Nephron (organoid): ENCODE results near the gene ACVR1B.
A peak's percentile ranks its signal among the peaks of the same experiment; 100 is the strongest.

ENCODE experiments used
- H3K27ac Mint-ChIP-seq, 3 experiments: 2 replicates each; pipeline ENCODE4 v1.8.0; 2020; ENCODE audit warnings: mixed read lengths in 3 of 3, mild to moderate bottlenecking in 2 of 3, moderate library complexity in 1 of 3
- H3K27me3 Mint-ChIP-seq: 2 replicates; pipeline ENCODE4 v1.8.0; 2021; ENCODE audit warnings: low read depth, mild to moderate bottlenecking, moderate library complexity, mixed read lengths
- H3K36me3 Mint-ChIP-seq: 2 replicates; pipeline ENCODE4 v1.8.0; 2020; ENCODE audit warnings: low read depth, mixed read lengths
- H3K4me1 Mint-ChIP-seq: 2 replicates; pipeline ENCODE4 v1.8.0; 2020; ENCODE audit warnings: mixed read lengths
- H3K4me3 Mint-ChIP-seq, 3 experiments: 2 replicates each; pipeline ENCODE4 v1.8.0; 2020; ENCODE audit warnings: mild to moderate bottlenecking in 3 of 3, mixed read lengths in 3 of 3, moderate library complexity in 2 of 3
- H3K9me3 Mint-ChIP-seq: 2 replicates; pipeline ENCODE4 v1.8.0; 2020; ENCODE audit warnings: mixed read lengths
- TF ChIP-seq, protein P1 (sequence below), 3 experiments: fragments of 200-600 bp; sonication (generic); IDR thresholded peaks; one replicate each; pipeline ENCODE4 v1.5.0; 2021; ENCODE audit warnings: antibody characterized with exemption in 3 of 3; ENCODE audit not compliant: unreplicated experiment in 3 of 3

Gene ACVR1B

DNA sequence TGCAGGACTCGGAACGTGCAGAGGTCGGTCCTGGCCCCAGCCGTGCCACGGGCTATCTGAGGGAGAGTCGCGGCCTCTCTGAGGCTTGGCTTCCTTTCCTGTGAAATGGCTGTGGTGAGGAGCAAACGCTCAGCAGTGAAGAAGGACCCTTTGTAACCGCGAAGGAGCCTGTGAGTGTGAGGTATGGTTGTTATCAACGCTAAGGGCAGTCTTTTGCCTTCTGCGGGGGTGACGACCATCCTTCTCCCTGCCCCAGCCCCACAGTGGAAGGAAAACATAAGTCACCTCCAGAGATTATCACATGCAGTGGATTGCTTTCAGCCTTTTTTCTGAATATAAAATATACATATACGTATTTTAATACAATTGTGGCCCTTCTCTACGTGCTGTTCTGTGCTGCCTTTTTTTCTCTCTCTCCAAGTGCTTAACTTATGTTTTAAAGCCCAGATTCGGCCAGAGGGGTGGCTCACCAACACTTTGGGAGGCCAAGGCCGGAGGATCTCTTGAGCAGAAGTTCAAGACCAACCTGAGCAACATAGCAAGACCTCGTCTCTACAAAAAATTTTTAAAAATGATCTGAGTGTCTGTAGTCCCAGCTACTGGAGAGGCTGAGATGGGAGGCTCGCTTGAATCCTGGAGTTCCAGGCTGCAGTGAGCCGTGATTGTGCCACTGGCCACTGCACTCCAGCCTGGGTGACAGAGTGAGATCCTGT, 72.6 kb downstream of the ACVR1B start:
- H3K9me3 Mint-ChIP-seq: peaks cover 3% of the 10 kb centered on the region
- no peaks in the 10 kb centered on the region for H3K36me3 Mint-ChIP-seq
- no peak overlapping the region for H3K27ac Mint-ChIP-seq
- peaks cover 33% of the 10 kb centered on the region for H3K4me1 Mint-ChIP-seq
- H3K4me3 Mint-ChIP-seq: peak overlapping the region; percentile 75 to 81 (median 81)
- TF ChIP-seq, protein P1, sequence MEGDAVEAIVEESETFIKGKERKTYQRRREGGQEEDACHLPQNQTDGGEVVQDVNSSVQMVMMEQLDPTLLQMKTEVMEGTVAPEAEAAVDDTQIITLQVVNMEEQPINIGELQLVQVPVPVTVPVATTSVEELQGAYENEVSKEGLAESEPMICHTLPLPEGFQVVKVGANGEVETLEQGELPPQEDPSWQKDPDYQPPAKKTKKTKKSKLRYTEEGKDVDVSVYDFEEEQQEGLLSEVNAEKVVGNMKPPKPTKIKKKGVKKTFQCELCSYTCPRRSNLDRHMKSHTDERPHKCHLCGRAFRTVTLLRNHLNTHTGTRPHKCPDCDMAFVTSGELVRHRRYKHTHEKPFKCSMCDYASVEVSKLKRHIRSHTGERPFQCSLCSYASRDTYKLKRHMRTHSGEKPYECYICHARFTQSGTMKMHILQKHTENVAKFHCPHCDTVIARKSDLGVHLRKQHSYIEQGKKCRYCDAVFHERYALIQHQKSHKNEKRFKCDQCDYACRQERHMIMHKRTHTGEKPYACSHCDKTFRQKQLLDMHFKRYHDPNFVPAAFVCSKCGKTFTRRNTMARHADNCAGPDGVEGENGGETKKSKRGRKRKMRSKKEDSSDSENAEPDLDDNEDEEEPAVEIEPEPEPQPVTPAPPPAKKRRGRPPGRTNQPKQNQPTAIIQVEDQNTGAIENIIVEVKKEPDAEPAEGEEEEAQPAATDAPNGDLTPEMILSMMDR (IDR thresholded peaks at IDR 0.05; ENCODE audit: unreplicated experiment in 3 of 3): peak in 2 of 3 experiments; percentile 25 to 50
- peaks cover 22% of the 10 kb centered on the region for H3K27me3 Mint-ChIP-seq

DNA sequence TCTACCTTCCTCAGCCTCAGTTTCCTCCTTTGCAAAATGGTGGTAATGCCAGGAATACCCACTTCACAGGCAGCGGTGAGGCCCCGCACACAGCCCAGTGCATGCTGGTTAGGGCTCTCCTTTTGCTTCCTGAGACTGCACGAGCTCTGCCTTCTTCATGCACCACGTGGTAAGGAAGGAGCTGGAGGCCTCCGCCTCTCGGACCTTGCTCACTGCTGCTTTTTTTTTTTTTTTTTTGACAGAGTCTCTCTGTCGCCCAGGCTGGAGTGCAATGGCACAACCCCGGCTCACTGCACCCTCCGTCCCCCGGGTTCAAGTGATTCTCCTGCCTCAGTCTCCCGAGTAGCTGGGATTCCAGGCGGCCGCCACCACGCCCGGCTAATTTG, 73.3 kb downstream of the ACVR1B start:
- no peaks in the 10 kb centered on the region for H3K36me3 Mint-ChIP-seq
- TF ChIP-seq, protein P1 (IDR thresholded peaks at IDR 0.05; ENCODE audit: unreplicated experiment in 3 of 3): no peak
- H3K4me1 Mint-ChIP-seq: peaks cover 36% of the 10 kb centered on the region
- H3K4me3 Mint-ChIP-seq: peak overlapping the region; percentile 72 to 83 (median 75)
- peak overlapping the region in 1 of 3 experiments; percentile 49 for H3K27ac Mint-ChIP-seq
- H3K27me3 Mint-ChIP-seq: peaks cover 25% of the 10 kb centered on the region
- peaks cover 3% of the 10 kb centered on the region for H3K9me3 Mint-ChIP-seq

DNA sequence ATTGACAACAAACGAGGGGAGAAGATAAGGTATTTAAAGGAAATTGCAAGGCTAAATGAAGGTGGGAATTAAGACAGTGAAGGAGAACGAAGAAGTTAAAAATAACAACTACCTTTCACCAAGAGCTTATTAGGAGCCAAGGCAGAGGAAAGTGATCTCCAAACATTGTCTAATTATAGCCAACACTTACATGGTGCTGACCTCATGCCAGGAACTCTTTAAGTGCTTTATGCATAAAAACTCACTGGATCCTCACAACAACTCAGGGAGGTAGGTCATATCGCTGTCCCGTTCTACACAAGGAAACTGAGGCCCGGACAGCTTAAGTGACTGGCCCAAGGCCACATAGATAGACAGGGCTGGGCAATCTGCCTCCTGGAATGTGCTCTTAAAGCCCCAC, 74.8 kb downstream of the ACVR1B start:
- Mint-ChIP-seq H3K4me1 (peaks cover 28% of the 10 kb centered on the region), H3K36me3 (no peaks in the 10 kb centered on the region), H3K9me3 (peaks cover 3% of the 10 kb centered on the region), H3K27me3 (peaks cover 25% of the 10 kb centered on the region), H3K4me3 (no peak overlapping the region), H3K27ac (peak overlapping the region in 1 of 3 experiments; percentile 82)
- TF ChIP-seq, protein P1 (IDR thresholded peaks at IDR 0.05; ENCODE audit: unreplicated experiment in 3 of 3): no peak

DNA sequence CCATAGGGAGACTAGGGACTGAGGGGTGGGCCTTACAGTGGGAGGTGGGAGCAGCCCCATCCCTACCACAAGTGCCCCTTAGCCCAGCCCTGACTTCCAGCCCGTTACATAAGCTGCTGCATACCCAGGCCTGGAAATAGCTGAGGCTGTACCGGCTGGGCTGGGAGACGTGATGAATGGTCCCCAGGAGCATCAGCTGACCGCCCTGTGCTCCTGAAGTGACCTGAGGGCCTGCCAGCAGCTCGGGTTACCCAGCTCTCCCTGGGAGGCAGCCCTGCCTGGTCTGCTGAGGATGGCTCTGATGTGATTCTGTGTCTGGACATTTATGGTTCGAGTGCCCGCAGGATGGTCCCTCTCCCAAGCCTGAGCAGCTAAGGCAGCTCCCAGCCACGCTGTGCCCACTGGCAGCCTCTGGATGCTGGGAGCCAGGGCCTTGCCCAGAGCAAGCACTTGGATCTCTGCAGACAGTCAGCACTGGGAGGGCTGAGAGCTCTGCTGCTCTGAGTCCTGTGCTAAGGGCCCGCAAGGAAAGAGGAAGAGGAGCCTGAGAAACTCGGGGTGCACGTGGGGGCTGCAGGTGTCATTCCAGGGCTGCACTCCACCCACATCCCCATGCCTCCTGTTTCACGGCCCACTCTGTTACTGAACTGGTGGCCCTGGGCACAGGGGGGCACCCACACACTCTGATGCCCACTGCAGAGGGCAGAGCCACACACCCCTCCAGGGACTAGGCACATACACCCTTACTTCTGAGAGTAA, 75.8 kb downstream of the ACVR1B start:
- Mint-ChIP-seq H3K4me3 (no peak overlapping the region), H3K27ac (no peak overlapping the region), H3K9me3 (peaks cover 3% of the 10 kb centered on the region), H3K4me1 (peaks cover 34% of the 10 kb centered on the region), H3K27me3 (peaks cover 25% of the 10 kb centered on the region), H3K36me3 (no peaks in the 10 kb centered on the region)
- TF ChIP-seq, protein P1 (IDR thresholded peaks at IDR 0.05; ENCODE audit: unreplicated experiment in 3 of 3): no peak

DNA sequence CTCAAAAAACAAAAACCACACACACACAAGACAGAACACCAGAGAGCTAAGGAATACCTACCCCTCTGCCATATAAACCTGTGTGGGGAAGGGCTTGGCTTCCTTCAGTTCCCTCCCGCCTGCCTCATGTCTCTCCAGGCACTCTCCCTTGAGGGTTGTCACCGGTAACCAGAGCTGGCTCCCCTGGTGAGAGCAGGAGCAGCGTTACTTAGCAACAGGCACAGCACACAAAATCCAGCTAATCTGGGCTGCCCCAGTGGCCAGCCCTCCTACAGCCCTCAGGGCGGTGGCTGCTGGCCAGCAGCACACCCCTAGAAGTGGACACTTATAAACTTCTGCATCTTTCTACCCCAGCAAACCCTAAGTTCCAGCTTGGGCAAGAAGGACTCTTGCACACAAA, 78.2 kb downstream of the ACVR1B start:
- Mint-ChIP-seq H3K4me3 (peak overlapping the region; percentile 4 to 25 (median 16)), H3K27me3 (peaks cover 23% of the 10 kb centered on the region), H3K27ac (peak overlapping the region in 2 of 3 experiments; percentile 62 to 63), H3K4me1 (peaks cover 47% of the 10 kb centered on the region), H3K36me3 (no peaks in the 10 kb centered on the region), H3K9me3 (peaks cover 3% of the 10 kb centered on the region)
- TF ChIP-seq, protein P1 (IDR thresholded peaks at IDR 0.05; ENCODE audit: unreplicated experiment in 3 of 3): no peak
